Activated T-cell treated with anti-CD3 and anti-CD28 coated beads, Interleukin-2, amount 50 U/mL, for 24 hours (primary cell): ENCODE data around the gene ATP5ME.
A peak's percentile ranks its signal among the peaks of the same experiment; 100 is the strongest.

Experiments
- DNase-seq: peaks from one replicate; pipeline ENCODE4 v3.0.0-alpha.2; 2020
- H3K27ac Mint-ChIP-seq: 2 replicates; pipeline ENCODE4 v1.8.0; 2020; ENCODE audit warnings: mild to moderate bottlenecking, mixed read lengths
- H3K27me3 Mint-ChIP-seq: 2 replicates; pipeline ENCODE4 v1.8.0; 2020; ENCODE audit warnings: mixed read lengths
- H3K36me3 Mint-ChIP-seq: 2 replicates; pipeline ENCODE4 v1.8.0; 2020; ENCODE audit warnings: low read depth, mixed read lengths
- H3K4me1 Mint-ChIP-seq: 2 replicates; pipeline ENCODE4 v1.8.0; 2020; ENCODE audit warnings: low read depth, mixed read lengths
- H3K4me3 Mint-ChIP-seq: 2 replicates; pipeline ENCODE4 v1.8.0; 2020; ENCODE audit warnings: mild to moderate bottlenecking, moderate library complexity, mixed read lengths
- H3K9me3 Mint-ChIP-seq: 2 replicates; pipeline ENCODE4 v1.8.0; 2020; ENCODE audit warnings: mixed read lengths

ATP5ME gene

GRCh38 chr4:692771-693554 is 18.9 kb upstream of the ATP5ME start:
- Mint-ChIP-seq H3K4me1 (no peaks in the 10 kb centered on the region), H3K36me3 (no peaks in the 10 kb centered on the region), H3K27ac (no peak overlapping the region), H3K27me3 (peaks cover 16% of the 10 kb centered on the region), H3K9me3 (no peaks in the 10 kb centered on the region), H3K4me3 (no peak overlapping the region)
- DNase-seq: no peak

- H3K4me3 Mint-ChIP-seq: no peak overlapping the region
- no peak for DNase-seq
- no peak overlapping the region for H3K27ac Mint-ChIP-seq
- H3K9me3 Mint-ChIP-seq: no peaks in the 10 kb centered on the region
- peaks cover 2% of the 10 kb centered on the region for H3K4me1 Mint-ChIP-seq
- H3K27me3 Mint-ChIP-seq: peaks cover 26% of the 10 kb centered on the region
- H3K36me3 Mint-ChIP-seq: no peaks in the 10 kb centered on the region
These were observed 15.6 kb upstream of the ATP5ME start for GRCh38 chr4:689723-690122.

GRCh38 chr4:688854-689681 is 15.0 kb upstream of the ATP5ME start, which contains the start of gene SLC49A3:
TSS of gene SLC49A3 (minus strand) at chr4:689151. CDS start at chr4:689127, 24 bp downstream.
- Mint-ChIP-seq H3K4me3 (no peak within 1 kb of the TSS), H3K9me3 (no peaks in the 10 kb centered on the region), H3K36me3 (no peaks in the 10 kb centered on the region), H3K27me3 (peaks cover 26% of the 10 kb centered on the region), H3K4me1 (peaks cover 2% of the 10 kb centered on the region), H3K27ac (no peak within 1 kb of the TSS)
- DNase-seq: no peak

- H3K27ac Mint-ChIP-seq: no peak overlapping the region
- no peaks in the 10 kb centered on the region for H3K9me3 Mint-ChIP-seq
- H3K27me3 Mint-ChIP-seq: peaks cover 26% of the 10 kb centered on the region
- H3K4me3 Mint-ChIP-seq: no peak overlapping the region
- H3K36me3 Mint-ChIP-seq: no peaks in the 10 kb centered on the region
- H3K4me1 Mint-ChIP-seq: peaks cover 2% of the 10 kb centered on the region
- DNase-seq: no peak
These were observed 14.1 kb upstream of the ATP5ME start for GRCh38 chr4:687971-688853.

- Mint-ChIP-seq H3K36me3 (no peaks in the 10 kb centered on the region), H3K27me3 (peaks cover 26% of the 10 kb centered on the region), H3K27ac (no peak overlapping the region), H3K4me1 (peaks cover 2% of the 10 kb centered on the region), H3K4me3 (no peak overlapping the region), H3K9me3 (no peaks in the 10 kb centered on the region)
- no peak for DNase-seq
These were observed 13.2 kb upstream of the ATP5ME start for GRCh38 chr4:687048-687970.

GRCh38 chr4:686413-687040 is 12.5 kb upstream of the ATP5ME start:
- Mint-ChIP-seq H3K36me3 (no peaks in the 10 kb centered on the region), H3K4me1 (peaks cover 2% of the 10 kb centered on the region), H3K27me3 (peaks cover 22% of the 10 kb centered on the region), H3K4me3 (no peak overlapping the region), H3K27ac (no peak overlapping the region), H3K9me3 (no peaks in the 10 kb centered on the region)
- no peak for DNase-seq

- DNase-seq: no peak
- Mint-ChIP-seq H3K4me3 (no peak overlapping the region), H3K27me3 (peaks cover 22% of the 10 kb centered on the region), H3K36me3 (no peaks in the 10 kb centered on the region), H3K9me3 (no peaks in the 10 kb centered on the region), H3K27ac (no peak overlapping the region), H3K4me1 (peaks cover 3% of the 10 kb centered on the region)
These were observed 11.8 kb upstream of the ATP5ME start for GRCh38 chr4:685679-686412.

- H3K9me3 Mint-ChIP-seq: no peaks in the 10 kb centered on the region
- no peak overlapping the region for H3K4me3 Mint-ChIP-seq
These were observed 10.7 kb upstream of the ATP5ME start for GRCh38 chr4:684623-685327.

GRCh38 chr4:683982-684622 is 10.0 kb upstream of the ATP5ME start:
- H3K4me1 Mint-ChIP-seq: peaks cover 10% of the 10 kb centered on the region
- H3K36me3 Mint-ChIP-seq: no peaks in the 10 kb centered on the region
- peaks cover 15% of the 10 kb centered on the region for H3K27me3 Mint-ChIP-seq
- DNase-seq: peak; percentile 56
- no peak overlapping the region for H3K4me3 Mint-ChIP-seq
- no peaks in the 10 kb centered on the region for H3K9me3 Mint-ChIP-seq
- no peak overlapping the region for H3K27ac Mint-ChIP-seq

More at GRCh38 chr4:684623-685327, 10.7 kb upstream of the ATP5ME start:
- no peak for DNase-seq
- no peak overlapping the region for H3K27ac Mint-ChIP-seq
- no peaks in the 10 kb centered on the region for H3K36me3 Mint-ChIP-seq
- H3K4me1 Mint-ChIP-seq: peaks cover 10% of the 10 kb centered on the region
- peaks cover 15% of the 10 kb centered on the region for H3K27me3 Mint-ChIP-seq

GRCh38 chr4:683247-683897 is 9.3 kb upstream of the ATP5ME start:
- no peak overlapping the region for H3K4me3 Mint-ChIP-seq
- H3K27ac Mint-ChIP-seq: no peak overlapping the region
- H3K27me3 Mint-ChIP-seq: peaks cover 15% of the 10 kb centered on the region
- peaks cover 10% of the 10 kb centered on the region for H3K4me1 Mint-ChIP-seq
- no peak for DNase-seq
- H3K36me3 Mint-ChIP-seq: no peaks in the 10 kb centered on the region
- H3K9me3 Mint-ChIP-seq: no peaks in the 10 kb centered on the region

- Mint-ChIP-seq H3K27ac (no peak overlapping the region), H3K4me3 (no peak overlapping the region), H3K36me3 (no peaks in the 10 kb centered on the region), H3K4me1 (peaks cover 13% of the 10 kb centered on the region), H3K27me3 (peaks cover 8% of the 10 kb centered on the region), H3K9me3 (no peaks in the 10 kb centered on the region)
- no peak for DNase-seq
These were observed 8.6 kb upstream of the ATP5ME start for GRCh38 chr4:682490-683172.
